ENCODE data around the gene ENTHD1.
A peak's percentile ranks its signal among the peaks of the same experiment; 100 is the strongest.

The ENTHD1 gene

DNA sequence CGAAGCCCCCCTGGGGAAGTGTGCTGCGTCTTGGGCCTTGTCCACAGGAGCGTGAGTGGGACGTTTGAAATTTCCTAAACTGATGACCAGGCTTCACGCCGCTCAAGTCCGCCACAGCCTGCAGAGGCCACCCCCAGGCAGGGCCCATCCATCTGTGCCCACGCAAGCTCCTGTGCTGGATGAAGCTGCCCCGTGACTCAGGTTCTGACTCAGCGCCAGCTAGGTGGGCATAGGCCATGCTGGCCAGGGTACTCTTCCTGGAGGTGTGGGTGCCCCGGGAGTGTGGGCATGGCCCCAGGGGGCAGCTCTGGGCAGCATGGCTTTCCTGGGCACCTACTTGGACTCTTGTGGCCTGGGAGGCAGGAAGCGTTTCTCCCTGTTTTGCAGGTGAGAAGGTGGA is 188.2 kb downstream of the ENTHD1 start:
- Histone ChIP-seq H3K4me3 (ENCODE audit: low read depth, low read length) (no peak overlapping the region), H3K4me1 (ENCODE audit: control insufficient read depth, insufficient read depth, low read length) (no peaks in the 10 kb centered on the region), H3K36me3 (ENCODE audit: control insufficient read depth in 2 of 2, insufficient read depth in 1 of 2, low read length in 2 of 2) (no peaks in the 10 kb centered on the region), H3K9me3 (ENCODE audit: control insufficient read depth, insufficient read depth, low read depth, low read length) (no peaks in the 10 kb centered on the region), H3K27ac (ENCODE audit: extremely low read depth, low read depth, low read length) (no peak overlapping the region)
- ChIA-PET CTCF (no interaction called here), POLR2A (no interaction called here)
- no peak for TF ChIP-seq ZNF433 (tag by site-specific recombination; IDR thresholded peaks at IDR 0.05; ENCODE audit: low read depth)
- TF ChIP-seq PRDM1 (tag by site-specific recombination; IDR thresholded peaks at IDR 0.05), result no peak
- no peak for TF ChIP-seq ZNF473 (tag by site-specific recombination; IDR thresholded peaks at IDR 0.05)
- TF ChIP-seq SALL2 (tag by site-specific recombination; IDR thresholded peaks at IDR 0.05; ENCODE audit: borderline replicate concordance), result no peak
- no peak for TF ChIP-seq ZBTB1 (tag by site-specific recombination; IDR thresholded peaks at IDR 0.05)
- TF ChIP-seq, protein P1, sequence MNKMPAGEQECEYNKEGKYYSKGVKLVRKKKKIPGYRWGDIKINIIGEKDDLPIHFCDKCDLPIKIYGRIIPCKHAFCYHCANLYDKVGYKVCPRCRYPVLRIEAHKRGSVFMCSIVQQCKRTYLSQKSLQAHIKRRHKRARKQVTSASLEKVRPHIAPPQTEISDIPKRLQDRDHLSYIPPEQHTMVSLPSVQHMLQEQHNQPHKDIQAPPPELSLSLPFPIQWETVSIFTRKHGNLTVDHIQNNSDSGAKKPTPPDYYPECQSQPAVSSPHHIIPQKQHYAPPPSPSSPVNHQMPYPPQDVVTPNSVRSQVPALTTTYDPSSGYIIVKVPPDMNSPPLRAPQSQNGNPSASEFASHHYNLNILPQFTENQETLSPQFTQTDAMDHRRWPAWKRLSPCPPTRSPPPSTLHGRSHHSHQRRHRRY (tag by site-specific recombination; IDR thresholded peaks at IDR 0.05), result no peak
- TF ChIP-seq ZNF785 (tag by site-specific recombination; IDR thresholded peaks at IDR 0.05), result no peak
- TF ChIP-seq EGR2 (tag by site-specific recombination; IDR thresholded peaks at IDR 0.05; ENCODE audit: low read depth), result peak; percentile 78
- TF ChIP-seq ZNF768 (tag by site-specific recombination; IDR thresholded peaks at IDR 0.05), result no peak
- no peak for TF ChIP-seq ZNF530 (tag by site-specific recombination; IDR thresholded peaks at IDR 0.05; ENCODE audit: low read depth)
- TF ChIP-seq, protein P2, sequence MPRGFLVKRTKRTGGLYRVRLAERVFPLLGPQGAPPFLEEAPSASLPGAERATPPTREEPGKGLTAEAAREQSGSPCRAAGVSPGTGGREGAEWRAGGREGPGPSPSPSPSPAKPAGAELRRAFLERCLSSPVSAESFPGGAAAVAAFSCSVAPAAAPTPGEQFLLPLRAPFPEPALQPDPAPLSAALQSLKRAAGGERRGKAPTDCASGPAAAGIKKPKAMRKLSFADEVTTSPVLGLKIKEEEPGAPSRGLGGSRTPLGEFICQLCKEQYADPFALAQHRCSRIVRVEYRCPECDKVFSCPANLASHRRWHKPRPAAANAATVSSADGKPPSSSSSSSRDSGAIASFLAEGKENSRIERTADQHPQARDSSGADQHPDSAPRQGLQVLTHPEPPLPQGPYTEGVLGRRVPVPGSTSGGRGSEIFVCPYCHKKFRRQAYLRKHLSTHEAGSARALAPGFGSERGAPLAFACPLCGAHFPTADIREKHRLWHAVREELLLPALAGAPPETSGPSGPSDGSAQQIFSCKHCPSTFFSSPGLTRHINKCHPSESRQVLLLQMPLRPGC (tag by site-specific recombination; IDR thresholded peaks at IDR 0.05), result no peak
- no peak for TF ChIP-seq ZNF174 (tag by site-specific recombination; IDR thresholded peaks at IDR 0.05)
- TF ChIP-seq ZFHX2 (tag by site-specific recombination; conservative IDR thresholded peaks at IDR 0.05), result peak; percentile 66
- TF ChIP-seq ZNF596 (tag by site-specific recombination; IDR thresholded peaks at IDR 0.05), result no peak

DNA sequence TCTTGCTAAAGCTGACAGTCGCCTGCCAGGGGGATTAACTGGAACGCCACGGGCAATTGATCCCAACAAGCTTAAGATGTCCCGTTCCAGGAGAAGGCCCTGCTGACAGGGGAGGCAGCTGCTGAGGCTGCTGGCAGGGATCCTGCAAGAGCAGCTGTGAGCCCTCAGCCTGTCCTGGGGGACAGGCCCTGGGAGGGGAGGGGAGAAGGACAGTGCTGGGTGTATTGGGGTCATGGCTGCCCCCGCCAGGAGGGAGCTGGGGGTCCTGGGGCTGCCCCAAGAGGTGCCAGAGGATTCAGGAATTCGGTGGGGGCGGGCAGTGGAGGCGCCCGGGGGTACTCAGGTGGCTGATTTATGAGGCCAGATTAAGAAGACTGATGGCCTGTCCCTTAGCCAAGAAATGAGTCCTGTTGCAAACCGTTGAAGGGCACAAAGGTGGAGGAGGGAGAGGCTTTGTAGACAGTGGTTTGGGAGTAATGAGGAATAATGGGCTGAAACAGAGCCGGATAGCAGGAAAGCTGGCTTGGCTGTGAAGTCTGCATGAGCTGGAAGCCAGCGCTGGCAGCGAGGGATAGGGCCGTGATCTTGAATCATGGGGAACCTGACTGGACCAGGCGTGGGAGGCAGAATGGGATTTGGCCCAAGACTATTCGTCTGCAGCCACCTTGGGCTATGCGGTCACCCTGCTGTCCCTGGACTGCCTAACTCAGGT is 189.5 kb downstream of the ENTHD1 start:
- TF ChIP-seq ZIC2 (tag by site-specific recombination; IDR thresholded peaks at IDR 0.05), result peak; percentile 94
- TF ChIP-seq ZXDB (tag by site-specific recombination; IDR thresholded peaks at IDR 0.05), result no peak
- Histone ChIP-seq H3K4me1 (ENCODE audit: control insufficient read depth, insufficient read depth, low read length) (no peaks in the 10 kb centered on the region), H3K36me3 (ENCODE audit: control insufficient read depth in 2 of 2, insufficient read depth in 1 of 2, low read length in 2 of 2) (no peaks in the 10 kb centered on the region), H3K9me3 (ENCODE audit: control insufficient read depth, insufficient read depth, low read depth, low read length) (no peaks in the 10 kb centered on the region), H3K4me3 (ENCODE audit: low read depth, low read length) (no peak overlapping the region), H3K27ac (ENCODE audit: extremely low read depth, low read depth, low read length) (no peak overlapping the region)
- CTCF ChIA-PET, result interaction anchor here (0.7 kb wide), 1 partner anchor 527 kb away, joined by 3 read pairs; no protein-coding TSS in a partner anchor
- POLR2A ChIA-PET, result interaction anchor here (0.6 kb wide), 1 partner anchor 112 kb away, joined by 4 read pairs; no protein-coding TSS in a partner anchor

DNA sequence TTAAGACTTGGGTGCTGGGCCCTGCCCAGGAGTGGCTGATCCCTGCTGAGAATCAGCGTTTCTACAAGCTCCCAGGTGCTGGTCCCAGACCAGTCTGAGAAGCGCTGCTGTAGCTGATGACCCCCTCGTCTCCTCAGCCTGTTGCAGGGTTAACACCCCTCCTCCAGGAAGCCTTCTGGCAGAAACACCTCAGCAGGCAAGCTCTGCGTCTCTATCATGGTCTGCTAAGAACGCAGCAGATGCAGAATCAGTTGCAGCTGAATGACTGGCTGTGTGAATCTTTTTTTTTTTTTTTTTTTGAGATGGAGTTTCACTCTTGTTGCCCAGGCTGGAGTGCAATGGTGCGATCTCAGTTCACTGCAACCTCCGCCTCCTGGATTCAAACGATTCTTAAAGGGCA is 190.5 kb downstream of the ENTHD1 start:
- H3K4me3 ChIP-seq (ENCODE audit: low read depth, low read length), result no peak overlapping the region
- no peak overlapping the region for H3K27ac ChIP-seq (ENCODE audit: extremely low read depth, low read depth, low read length)
- no peaks in the 10 kb centered on the region for H3K4me1 ChIP-seq (ENCODE audit: control insufficient read depth, insufficient read depth, low read length)
- H3K9me3 ChIP-seq (ENCODE audit: control insufficient read depth, insufficient read depth, low read depth, low read length), result no peaks in the 10 kb centered on the region
- TF ChIP-seq ZSCAN16 (tag by site-specific recombination; IDR thresholded peaks at IDR 0.05), result no peak
- TF ChIP-seq ZNF266 (tag by site-specific recombination; IDR thresholded peaks at IDR 0.05; ENCODE audit: low read depth), result no peak
- no peak for TF ChIP-seq TRIM28 (IDR thresholded peaks at IDR 0.05; ENCODE audit: borderline replicate concordance, low read length)
- TF ChIP-seq BCL11B (tag by site-specific recombination; IDR thresholded peaks at IDR 0.05; ENCODE audit: low read depth), result no peak
- TF ChIP-seq, protein P3, sequence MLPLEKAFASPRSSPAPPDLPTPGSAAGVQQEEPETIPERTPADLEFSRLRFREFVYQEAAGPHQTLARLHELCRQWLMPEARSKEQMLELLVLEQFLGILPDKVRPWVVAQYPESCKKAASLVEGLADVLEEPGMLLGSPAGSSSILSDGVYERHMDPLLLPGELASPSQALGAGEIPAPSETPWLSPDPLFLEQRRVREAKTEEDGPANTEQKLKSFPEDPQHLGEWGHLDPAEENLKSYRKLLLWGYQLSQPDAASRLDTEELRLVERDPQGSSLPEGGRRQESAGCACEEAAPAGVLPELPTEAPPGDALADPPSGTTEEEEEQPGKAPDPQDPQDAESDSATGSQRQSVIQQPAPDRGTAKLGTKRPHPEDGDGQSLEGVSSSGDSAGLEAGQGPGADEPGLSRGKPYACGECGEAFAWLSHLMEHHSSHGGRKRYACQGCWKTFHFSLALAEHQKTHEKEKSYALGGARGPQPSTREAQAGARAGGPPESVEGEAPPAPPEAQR (tag by site-specific recombination; IDR thresholded peaks at IDR 0.05), result no peak
- TF ChIP-seq SCRT2 (tag by site-specific recombination; IDR thresholded peaks at IDR 0.05), result no peak
- TF ChIP-seq ZNF302 (tag by site-specific recombination; IDR thresholded peaks at IDR 0.05; ENCODE audit: low read depth), result no peak
- no peak for TF ChIP-seq ZNF664 (tag by site-specific recombination; IDR thresholded peaks at IDR 0.05)
- POLR2A ChIA-PET, result no interaction called here
- CTCF ChIA-PET, result no interaction called here
- H3K36me3 ChIP-seq (ENCODE audit: control insufficient read depth in 2 of 2, insufficient read depth in 1 of 2, low read length in 2 of 2), result no peaks in the 10 kb centered on the region
